ENCODE data around the gene ELP4. TPM values are rescaled to one million over a fixed set of nuclear protein-coding genes. Genes with fewer than 3 reads are reported as not detected.
A peak's percentile ranks its signal among the peaks of the same experiment; 100 is the strongest.
"Not testable (repeated sequence)": the region's sequence is repeated elsewhere in the genome, so short reads cannot be mapped to it uniquely, and the experiment has no call there.

The ELP4 gene
- total RNA-seq, 1 donor from 2014 or later, result 19.5 TPM

DNA sequence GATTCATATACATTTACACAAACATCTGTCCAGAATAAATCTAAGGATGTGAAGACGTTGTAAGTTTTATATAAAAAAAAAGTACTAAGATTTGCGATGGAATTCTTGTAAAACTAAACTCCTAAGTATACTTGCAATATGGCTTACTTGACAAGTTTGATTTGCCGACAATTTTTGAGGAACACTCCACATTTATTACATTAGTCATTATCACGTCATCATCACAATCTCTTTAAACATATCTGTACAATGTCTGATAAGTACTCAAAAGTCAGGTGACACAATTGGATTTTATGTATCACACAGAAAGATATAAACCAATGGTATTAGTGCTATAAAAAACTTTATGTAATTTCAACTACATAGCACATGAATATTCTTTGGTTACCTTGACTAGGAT is 30.5 kb upstream of the ELP4 start:
- TF ChIP-seq, protein P1, sequence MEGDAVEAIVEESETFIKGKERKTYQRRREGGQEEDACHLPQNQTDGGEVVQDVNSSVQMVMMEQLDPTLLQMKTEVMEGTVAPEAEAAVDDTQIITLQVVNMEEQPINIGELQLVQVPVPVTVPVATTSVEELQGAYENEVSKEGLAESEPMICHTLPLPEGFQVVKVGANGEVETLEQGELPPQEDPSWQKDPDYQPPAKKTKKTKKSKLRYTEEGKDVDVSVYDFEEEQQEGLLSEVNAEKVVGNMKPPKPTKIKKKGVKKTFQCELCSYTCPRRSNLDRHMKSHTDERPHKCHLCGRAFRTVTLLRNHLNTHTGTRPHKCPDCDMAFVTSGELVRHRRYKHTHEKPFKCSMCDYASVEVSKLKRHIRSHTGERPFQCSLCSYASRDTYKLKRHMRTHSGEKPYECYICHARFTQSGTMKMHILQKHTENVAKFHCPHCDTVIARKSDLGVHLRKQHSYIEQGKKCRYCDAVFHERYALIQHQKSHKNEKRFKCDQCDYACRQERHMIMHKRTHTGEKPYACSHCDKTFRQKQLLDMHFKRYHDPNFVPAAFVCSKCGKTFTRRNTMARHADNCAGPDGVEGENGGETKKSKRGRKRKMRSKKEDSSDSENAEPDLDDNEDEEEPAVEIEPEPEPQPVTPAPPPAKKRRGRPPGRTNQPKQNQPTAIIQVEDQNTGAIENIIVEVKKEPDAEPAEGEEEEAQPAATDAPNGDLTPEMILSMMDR (IDR thresholded peaks at IDR 0.05; ENCODE audit: unreplicated experiment), result no peak
- Mint-ChIP-seq H3K36me3 (no peaks in the 10 kb centered on the region), H3K4me1 (peaks cover 7% of the 10 kb centered on the region), H3K27me3 (ENCODE audit: low read depth) (no peaks in the 10 kb centered on the region), H3K27ac (no peak overlapping the region), H3K4me3 (no peak overlapping the region), H3K9me3 (no peaks in the 10 kb centered on the region)
- DNase-seq (ENCODE audit: low spot score in 2 of 2, unreplicated experiment in 2 of 2), result no peak

DNA sequence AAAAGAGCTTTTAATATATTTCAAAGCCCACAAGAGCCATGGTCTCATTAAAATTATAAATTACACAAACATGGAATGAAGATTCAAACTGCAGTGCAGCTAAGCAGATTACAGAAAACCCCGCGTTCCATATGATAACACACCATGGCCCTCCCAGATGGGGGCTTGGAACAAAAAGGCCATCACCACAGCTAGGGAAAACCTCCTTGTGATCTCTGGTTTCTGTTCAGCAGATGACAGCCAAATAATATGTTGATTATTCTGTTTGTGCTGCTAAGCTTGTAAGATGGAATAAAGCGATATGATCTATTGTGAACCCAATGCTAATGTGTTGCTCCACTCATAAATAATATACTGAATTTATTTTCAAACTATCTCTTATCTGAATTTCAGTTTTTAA is 28.6 kb upstream of the ELP4 start:
- Mint-ChIP-seq H3K4me3 (no peak overlapping the region), H3K9me3 (no peaks in the 10 kb centered on the region), H3K36me3 (no peaks in the 10 kb centered on the region), H3K27me3 (ENCODE audit: low read depth) (no peaks in the 10 kb centered on the region), H3K27ac (no peak overlapping the region), H3K4me1 (peaks cover 7% of the 10 kb centered on the region)
- TF ChIP-seq, protein P1 (IDR thresholded peaks at IDR 0.05; ENCODE audit: unreplicated experiment), result no peak
- DNase-seq (ENCODE audit: low spot score in 2 of 2, unreplicated experiment in 2 of 2), result no peak

DNA sequence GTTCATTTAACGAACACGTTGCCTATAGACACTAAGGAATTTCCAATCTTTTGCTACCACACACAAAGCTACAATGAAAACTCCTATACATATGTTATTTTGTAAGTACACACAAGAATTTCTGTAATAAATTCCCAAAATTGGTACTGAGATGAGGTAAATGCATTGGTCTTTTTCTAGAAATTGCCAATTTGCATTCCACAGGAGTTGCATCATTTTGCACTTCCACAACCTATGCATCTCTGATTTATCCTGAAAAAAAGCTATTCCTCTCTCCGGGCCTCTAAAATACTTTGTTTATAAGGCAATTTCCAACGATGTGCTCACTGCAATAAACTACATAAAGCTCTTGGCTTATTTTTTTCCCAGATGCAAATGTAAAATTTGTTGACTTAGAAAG is 25.1 kb upstream of the ELP4 start:
- Mint-ChIP-seq H3K4me1 (peaks cover 6% of the 10 kb centered on the region), H3K27me3 (ENCODE audit: low read depth) (no peaks in the 10 kb centered on the region), H3K36me3 (peaks cover 5% of the 10 kb centered on the region), H3K27ac (no peak overlapping the region), H3K4me3 (no peak overlapping the region), H3K9me3 (no peaks in the 10 kb centered on the region)
- no peak for DNase-seq (ENCODE audit: low spot score in 2 of 2, unreplicated experiment in 2 of 2)
- TF ChIP-seq, protein P1 (IDR thresholded peaks at IDR 0.05; ENCODE audit: unreplicated experiment), result no peak

DNA sequence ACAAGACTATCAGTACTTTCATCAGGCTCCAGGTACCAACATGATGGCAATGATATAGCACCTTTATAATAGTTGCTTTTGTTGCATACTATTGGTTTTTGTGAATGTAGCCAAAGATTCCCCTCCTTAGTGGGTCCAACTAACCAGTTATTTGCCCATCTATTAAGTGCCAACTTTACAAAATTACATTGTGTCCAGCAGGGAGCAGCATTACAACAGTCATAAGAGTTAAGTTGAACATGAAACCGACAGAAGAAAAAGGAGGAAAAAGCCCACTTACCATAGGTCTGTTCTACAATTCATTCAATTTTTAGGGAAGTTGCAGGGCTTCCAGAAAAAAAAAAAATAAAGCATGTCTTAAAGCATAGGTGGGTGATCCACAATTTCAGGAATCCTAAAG is 21.7 kb upstream of the ELP4 start:
- Mint-ChIP-seq H3K27ac (no peak overlapping the region), H3K9me3 (no peaks in the 10 kb centered on the region), H3K36me3 (peaks cover 11% of the 10 kb centered on the region), H3K27me3 (ENCODE audit: low read depth) (no peaks in the 10 kb centered on the region), H3K4me1 (peaks cover 8% of the 10 kb centered on the region), H3K4me3 (no peak overlapping the region)
- no peak for DNase-seq (ENCODE audit: low spot score in 2 of 2, unreplicated experiment in 2 of 2)
- TF ChIP-seq, protein P1 (IDR thresholded peaks at IDR 0.05; ENCODE audit: unreplicated experiment), result peak; percentile 32

DNA sequence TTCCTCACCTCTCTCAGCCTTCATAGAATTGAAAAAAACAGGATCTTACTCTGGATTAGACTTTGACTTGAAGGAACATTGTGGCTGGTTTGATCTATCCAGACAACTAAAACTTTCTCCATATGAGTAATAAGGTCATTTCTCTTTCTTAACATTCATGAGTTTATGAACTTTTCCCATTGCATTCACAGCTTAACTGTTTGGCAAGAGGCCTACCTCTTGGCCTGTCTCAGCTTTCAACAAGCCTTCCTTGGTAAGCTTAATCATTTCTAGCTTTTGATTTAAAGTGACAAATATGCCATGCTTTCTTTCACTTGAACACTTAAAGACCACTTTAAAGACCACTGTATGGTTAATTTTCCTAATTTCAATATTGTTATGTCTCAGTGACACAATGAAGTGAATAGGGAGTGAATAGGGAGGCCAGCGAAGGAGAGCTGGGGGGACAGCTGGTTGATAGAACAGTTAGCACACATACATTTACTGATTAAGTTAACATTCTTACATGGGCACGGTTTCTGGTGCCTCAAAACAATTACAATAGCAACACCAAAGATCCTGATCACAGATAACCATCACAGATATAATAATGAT is 17.1 kb upstream of the ELP4 start:
- no peak overlapping the region for H3K27ac Mint-ChIP-seq
- H3K9me3 Mint-ChIP-seq, result peaks cover 25% of the 10 kb centered on the region
- peaks cover 44% of the 10 kb centered on the region for H3K36me3 Mint-ChIP-seq
- TF ChIP-seq, protein P1 (IDR thresholded peaks at IDR 0.05; ENCODE audit: unreplicated experiment), result no peak
- DNase-seq (ENCODE audit: low spot score in 2 of 2, unreplicated experiment in 2 of 2), result no peak
- no peak overlapping the region for H3K4me3 Mint-ChIP-seq
- no peaks in the 10 kb centered on the region for H3K27me3 Mint-ChIP-seq (ENCODE audit: low read depth)
- H3K4me1 Mint-ChIP-seq, result peaks cover 8% of the 10 kb centered on the region

DNA sequence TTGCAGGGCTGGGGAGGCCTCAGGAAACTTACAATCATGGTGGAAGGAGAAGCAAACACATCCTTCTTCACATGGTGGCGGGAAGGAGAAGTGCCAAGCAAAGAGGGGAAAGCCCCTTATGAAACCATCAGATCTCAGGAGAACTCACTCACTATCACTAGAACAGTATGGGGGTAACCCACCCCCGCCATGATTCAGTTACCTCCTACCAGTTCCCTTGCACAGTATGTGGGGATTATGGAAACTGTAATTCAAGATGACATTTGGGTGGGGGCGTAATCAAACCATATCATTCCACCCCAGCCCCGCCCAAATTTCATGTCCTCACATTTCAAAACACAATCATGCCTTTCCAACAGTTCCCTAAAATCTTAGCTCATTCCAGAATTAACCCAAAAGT is 16.3 kb upstream of the ELP4 start:
- Mint-ChIP-seq H3K27ac (no peak overlapping the region), H3K4me3 (no peak overlapping the region), H3K9me3 (peaks cover 25% of the 10 kb centered on the region), H3K4me1 (peaks cover 8% of the 10 kb centered on the region), H3K36me3 (peaks cover 43% of the 10 kb centered on the region), H3K27me3 (ENCODE audit: low read depth) (no peaks in the 10 kb centered on the region)
- TF ChIP-seq, protein P1 (IDR thresholded peaks at IDR 0.05; ENCODE audit: unreplicated experiment), result no peak
- no peak for DNase-seq (ENCODE audit: low spot score in 2 of 2, unreplicated experiment in 2 of 2)

DNA sequence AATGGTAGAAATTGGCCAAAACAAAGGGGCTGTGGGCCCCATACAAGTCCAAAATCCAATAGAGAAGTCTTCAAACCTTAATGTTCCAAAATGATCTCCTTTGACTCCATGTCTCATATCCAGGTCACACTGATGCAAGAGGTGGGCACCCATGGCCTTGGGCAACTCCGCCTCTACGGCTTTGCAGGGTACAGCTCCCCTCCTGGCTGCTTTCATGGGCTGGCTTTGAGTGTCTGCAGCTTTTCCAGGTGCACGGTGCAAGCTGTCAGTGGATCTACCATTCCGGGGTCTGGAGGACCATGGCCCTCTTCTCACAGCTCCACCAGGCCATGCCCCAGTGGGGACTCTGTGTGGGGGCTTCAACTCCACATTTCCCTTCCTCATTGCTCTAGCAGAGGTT is 15.8 kb upstream of the ELP4 start:
- peaks cover 41% of the 10 kb centered on the region for H3K36me3 Mint-ChIP-seq
- H3K9me3 Mint-ChIP-seq, result peaks cover 25% of the 10 kb centered on the region
- DNase-seq (ENCODE audit: low spot score in 2 of 2, unreplicated experiment in 2 of 2); H3K4me1 Mint-ChIP-seq; H3K27me3 Mint-ChIP-seq (ENCODE audit: low read depth); H3K27ac Mint-ChIP-seq; H3K4me3 Mint-ChIP-seq: not testable (repeated sequence)
